GM19467 (cell line): ENCODE data around the gene PARL.

ENCODE experiments used
- ATAC-seq: cut with Tn5 transposase; IDR thresholded peaks from one replicate; pipeline ENCODE4 v1.9.1; 2021; ENCODE audit warnings: mild to moderate bottlenecking, moderate library complexity; ENCODE audit not compliant: unreplicated experiment

PARL gene

GRCh38 chr3:183884427-183885296 is at the start of gene PARL:
Gene PARL, minus strand, starts transcription at chr3:183884880. Its CDS starts 34 bp downstream, at chr3:183884846.
- ATAC-seq, result peak; percentile 100

- no peak for ATAC-seq
These were observed 48.5 kb upstream of the PARL start for GRCh38 chr3:183933160-183933559.

GRCh38 chr3:183931881-183932280 is 47.2 kb upstream of the PARL start:
- ATAC-seq, result no peak

GRCh38 chr3:183930086-183930485 is 45.4 kb upstream of the PARL start:
- ATAC-seq, result no peak

- ATAC-seq, result no peak
These were observed 42.4 kb upstream of the PARL start for GRCh38 chr3:183927059-183927458.

GRCh38 chr3:183924956-183925355 is 40.3 kb upstream of the PARL start:
- no peak for ATAC-seq

GRCh38 chr3:183924543-183924942 is 39.9 kb upstream of the PARL start:
- no peak for ATAC-seq

GRCh38 chr3:183922421-183922820 is 37.7 kb upstream of the PARL start:
- no peak for ATAC-seq

- ATAC-seq, result no peak
These were observed 36.4 kb upstream of the PARL start for GRCh38 chr3:183921096-183921495.

GRCh38 chr3:183920416-183920815 is 35.7 kb upstream of the PARL start:
- ATAC-seq, result no peak

GRCh38 chr3:183918178-183918577 is 33.5 kb upstream of the PARL start:
- ATAC-seq, result no peak

GRCh38 chr3:183917776-183918175 is 33.1 kb upstream of the PARL start:
- ATAC-seq, result no peak

GRCh38 chr3:183914856-183915255 is 30.2 kb upstream of the PARL start:
- ATAC-seq, result no peak

- ATAC-seq, result no peak
These were observed 28.9 kb upstream of the PARL start for GRCh38 chr3:183913580-183913920.

GRCh38 chr3:183912895-183913579 is 28.4 kb upstream of the PARL start:
- no peak for ATAC-seq

- ATAC-seq, result no peak
These were observed 27.3 kb upstream of the PARL start for GRCh38 chr3:183911763-183912506.

GRCh38 chr3:183911087-183911486 is 26.4 kb upstream of the PARL start:
- no peak for ATAC-seq

- ATAC-seq, result no peak
These were observed 24.4 kb upstream of the PARL start for GRCh38 chr3:183909030-183909600.

- no peak for ATAC-seq
These were observed 23.2 kb upstream of the PARL start for GRCh38 chr3:183907911-183908331.

- ATAC-seq, result no peak
These were observed 22.5 kb upstream of the PARL start for GRCh38 chr3:183907176-183907575.

GRCh38 chr3:183906234-183906921 is 21.7 kb upstream of the PARL start:
- ATAC-seq, result no peak
